SK-N-SH (cell line): ENCODE measurements around the gene PHETA2. TPM values are rescaled to one million over a fixed set of nuclear protein-coding genes. Genes with fewer than 3 reads are reported as not detected.

ENCODE experiments used
- CTCF ChIA-PET: fragments of 300-600, 350-600 bp; formaldehyde crosslinking; extraction: SDS; loops from one replicate; lab custom pipeline; 2021; lab: Yijun Ruan, JAX
- POLR2A ChIA-PET: fragments of 350-600 bp; sonication (Branson Sonifier 250); formaldehyde crosslinking; extraction: SDS; loops from one replicate; lab custom pipeline; 2020; ENCODE audit warnings: antibody characterized with exemption, inconsistent platforms; lab: Yijun Ruan, JAX
- DNase-seq: peaks from one replicate; pipeline ENCODE4 v3.0.0; 2012
- H2AFZ ChIP-seq: fragments of 200-600 bp; sonication (generic); 2 replicates; pipeline ENCODE4 v1.8.1; 2016; ENCODE audit warnings: antibody characterized with exemption, mild to moderate bottlenecking, low read depth
- H3F3A ChIP-seq: fragments of 200-600 bp; sonication (generic); replicated peaks from 2 replicates; pipeline ENCODE3; 2016; ENCODE audit warnings: antibody characterized with exemption, mild to moderate bottlenecking; ENCODE audit not compliant: insufficient read depth
- H3K27ac ChIP-seq, 2 experiments: fragments of 200-500 bp in 1 of 2; fragments of 200-600 bp in 1 of 2; sonication (Bioruptor generic) in 1 of 2; sonication (generic), shearing (Covaris generic) in 1 of 2; 2 replicates each; pipeline versions ENCODE4 v1.5.1 to v1.6.1; 2014 to 2016; ENCODE audit warnings: low read depth in 2 of 2, inconsistent platforms in 1 of 2, low read length in 1 of 2, mild to moderate bottlenecking in 1 of 2, mixed read lengths in 1 of 2
- H3K27me3 ChIP-seq: fragments of 200-600 bp; sonication (generic), shearing (Covaris generic); 2 replicates; pipeline ENCODE4 v1.6.1; 2016; ENCODE audit warnings: mixed run types; ENCODE audit not compliant: insufficient read depth
- H3K36me3 ChIP-seq, 2 experiments: fragments of 200-500 bp in 1 of 2; fragments of 200-600 bp in 1 of 2; sonication (Bioruptor generic) in 1 of 2; sonication (generic) in 1 of 2; replicated peaks in 1 of 2; 2 replicates each; pipeline versions ENCODE3 to v1.5.1; 2014 to 2016; ENCODE audit warnings: low read length in 1 of 2, mild to moderate bottlenecking in 1 of 2; ENCODE audit not compliant: insufficient read depth in 2 of 2, control insufficient read depth in 1 of 2
- H3K4me1 ChIP-seq, 2 experiments: fragments of 200-500 bp in 1 of 2; fragments of 200-600 bp in 1 of 2; sonication (Bioruptor generic) in 1 of 2; sonication (generic), shearing (Covaris generic) in 1 of 2; 2 replicates each; pipeline versions ENCODE4 v1.5.1 to v1.6.1; 2014 to 2016; ENCODE audit warnings: low read depth in 1 of 2, low read length in 1 of 2, mixed run types in 1 of 2; ENCODE audit not compliant: insufficient read depth in 2 of 2, control insufficient read depth in 1 of 2
- H3K4me2 ChIP-seq: fragments of 200-600 bp; sonication (generic), shearing (Covaris generic); 2 replicates; pipeline ENCODE4 v1.6.1; 2017; ENCODE audit warnings: mixed run types
- H3K4me3 ChIP-seq, 2 experiments: fragments of 200-500 bp in 1 of 2; fragments of 200-600 bp in 1 of 2; sonication (Bioruptor generic) in 1 of 2; sonication (generic), shearing (Covaris generic) in 1 of 2; 2 replicates each; pipeline versions ENCODE4 v1.5.1 to v1.8.1; 2014 to 2016; ENCODE audit warnings: low read depth in 2 of 2, inconsistent platforms in 1 of 2, low read length in 1 of 2, mild to moderate bottlenecking in 1 of 2, mixed read lengths in 1 of 2, moderate library complexity in 1 of 2
- H3K79me2 ChIP-seq: fragments of 200-600 bp; sonication (generic); 2 replicates; pipeline ENCODE4 v1.8.1; 2017; ENCODE audit warnings: mild to moderate bottlenecking; ENCODE audit not compliant: insufficient read depth
- H3K9ac ChIP-seq: fragments of 200-600 bp; sonication (generic); 2 replicates; pipeline ENCODE4 v1.6.1; 2017; ENCODE audit warnings: mixed run types
- H3K9me2 ChIP-seq: fragments of 200-600 bp; sonication (generic); 2 replicates; pipeline ENCODE4 v1.6.1; 2017; ENCODE audit warnings: mixed run types
- H3K9me3 ChIP-seq: fragments of 200-600 bp; sonication (generic); 2 replicates; pipeline ENCODE4 v1.6.1; 2017; ENCODE audit warnings: mixed run types, mild to moderate bottlenecking, moderate library complexity
- H4K20me1 ChIP-seq: fragments of 200-600 bp; sonication (generic); 2 replicates; pipeline ENCODE4 v1.6.1; 2017; ENCODE audit warnings: mild to moderate bottlenecking, mixed run types; ENCODE audit not compliant: insufficient read depth
- CHD2 ChIP-seq: fragments of 150-350 bp; IDR thresholded peaks from 2 replicates; pipeline ENCODE4 v1.6.1; 2018; ENCODE audit warnings: low read length; ENCODE audit not compliant: partially characterized antibody
- CTCF ChIP-seq: fragments of 200-600 bp; sonication (generic); IDR thresholded peaks from 2 replicates; pipeline ENCODE4 v1.6.1; 2017; ENCODE audit warnings: antibody characterized with exemption, mild to moderate bottlenecking, moderate library complexity
- ELF1 ChIP-seq: IDR thresholded peaks from 2 replicates; pipeline ENCODE4 v1.4.0; 2012
- EP300 ChIP-seq, 2 experiments: IDR thresholded peaks; 2 replicates each; pipeline versions ENCODE4 v1.4.0 to v1.6.1; 2012; ENCODE audit warnings: borderline replicate concordance in 1 of 2, low read depth in 1 of 2, low read length in 1 of 2
- FOSL2 ChIP-seq: IDR thresholded peaks from 2 replicates; pipeline ENCODE4 v1.4.0; 2012; ENCODE audit warnings: low read depth, mild to moderate bottlenecking, moderate library complexity, borderline replicate concordance
- FOXJ3 ChIP-seq: sonication (generic); formaldehyde crosslinking; IDR thresholded peaks from 2 replicates; pipeline ENCODE4 v1.5.1; 2020; ENCODE audit warnings: mild to moderate bottlenecking, missing genetic modification reagents
- FOXM1 ChIP-seq: IDR thresholded peaks from 2 replicates; pipeline ENCODE4 v1.4.0; 2012; ENCODE audit warnings: low read depth, mild to moderate bottlenecking
- GATA2 ChIP-seq: sonication (generic); formaldehyde crosslinking; IDR thresholded peaks from 2 replicates; pipeline ENCODE4 v1.5.0; 2020; ENCODE audit warnings: mild to moderate bottlenecking, missing genetic modification reagents
- JUND ChIP-seq: IDR thresholded peaks from 2 replicates; pipeline ENCODE4 v1.4.0; 2012
- MAX ChIP-seq: IDR thresholded peaks from 2 replicates; pipeline ENCODE4 v1.4.0; 2012; ENCODE audit warnings: low read depth
- MEF2A ChIP-seq: IDR thresholded peaks from 2 replicates; pipeline ENCODE4 v1.4.0; 2012; ENCODE audit warnings: low read depth, borderline replicate concordance
- MXI1 ChIP-seq: IDR thresholded peaks from 2 replicates; pipeline ENCODE4 v1.6.1; 2012; ENCODE audit warnings: mild to moderate bottlenecking, low read depth, low read length, improper control_type of control experiment
- NFIC ChIP-seq: IDR thresholded peaks from 2 replicates; pipeline ENCODE4 v1.4.0; 2012; ENCODE audit warnings: borderline replicate concordance
- RAD21 ChIP-seq: IDR thresholded peaks from 2 replicates; pipeline ENCODE4 v1.6.1; 2012; ENCODE audit warnings: mild to moderate bottlenecking, low read length
- REST ChIP-seq: IDR thresholded peaks from 2 replicates; pipeline ENCODE4 v1.6.1; 2012; ENCODE audit warnings: mild to moderate bottlenecking, low read depth, low read length, moderate library complexity
- RFX5 ChIP-seq: IDR thresholded peaks from 2 replicates; pipeline ENCODE4 v1.6.1; 2012; ENCODE audit warnings: mild to moderate bottlenecking, improper control_type of control experiment, low read length
- SIN3A ChIP-seq: IDR thresholded peaks from 2 replicates; pipeline ENCODE4 v1.6.1; 2012; ENCODE audit warnings: low read depth, mild to moderate bottlenecking, low read length, moderate library complexity, borderline replicate concordance
- SMC3 ChIP-seq: IDR thresholded peaks from 2 replicates; pipeline ENCODE4 v1.6.1; 2012; ENCODE audit warnings: low read depth, low read length, improper control_type of control experiment
- TAF1 ChIP-seq: IDR thresholded peaks from 2 replicates; pipeline ENCODE4 v1.6.1; 2012; ENCODE audit warnings: low read depth, mild to moderate bottlenecking, low read length, moderate library complexity, borderline replicate concordance
- TCF12 ChIP-seq: IDR thresholded peaks from 2 replicates; pipeline ENCODE4 v1.4.0; 2012
- YY1 ChIP-seq: IDR thresholded peaks from 2 replicates; pipeline ENCODE4 v1.4.0; 2012; ENCODE audit warnings: low read depth, mild to moderate bottlenecking
- ZBTB33 ChIP-seq: IDR thresholded peaks from 2 replicates; pipeline ENCODE4 v1.4.0; 2012; ENCODE audit warnings: low read depth, borderline replicate concordance
- whole genome bisulfite sequencing: methylation state at CpG from one replicate; pipeline ENCODE4 v1.1.6; 2017; ENCODE audit warnings: low lambda C conversion rate; 5-methylcytosine and 5-hydroxymethylcytosine counted together
- polyA plus RNA-seq, 3 experiments: library from polyadenylated mRNA; depleted of rRNA; stranded (reverse); fragments of >200 nt; gene quantifications; 2 replicates each; pipeline ENCODE4 v1.2.3, GENCODE V29; 2012

PHETA2 gene
- polyA plus RNA-seq, 1 of the 3 experiments (the other 2 are of a cell fraction), result 0.05 TPM

GRCh38 chr22:42080287-42080686 is 6.2 kb downstream of the PHETA2 start:
- CTCF ChIA-PET, result interaction anchor here (1.2 to 1.8 kb wide), 2 partner anchors 10 to 364 kb away, joined by 3 to 13 read pairs; partner anchors contain the start of gene NDUFA6
- Histone ChIP-seq H3K9me3 (no peaks in the 10 kb centered on the region), H3K4me2 (peak overlapping the region; percentile 82), H3K4me3 (peak overlapping the region; percentile 60 to 71), H3K27ac (peak overlapping the region; percentile 50 to 78; a peak in 3 of 4 replicates), H3K4me1 (peaks cover 0 to 8% of the 10 kb centered on the region in 2 experiments; a peak in 2 of 4 replicates), H2AFZ (peak overlapping the region; percentile 84), H3K9ac (peak overlapping the region; percentile 78; the same call in 1 of the 2 replicates), H3K36me3 (no peaks in the 10 kb centered on the region), H3K27me3 (no peaks in the 10 kb centered on the region), H3F3A (no peaks in the 10 kb centered on the region), H4K20me1 (no peaks in the 10 kb centered on the region), H3K9me2 (no peaks in the 10 kb centered on the region)
- POLR2A ChIA-PET, result interaction anchor here (1.5 kb wide), 1 partner anchor 10 kb away, joined by 8 read pairs; the partner anchor contains the start of gene NDUFA6
- TF ChIP-seq TAF1 (no peak), MXI1 (0 out of 2 replicates have a peak, but pooled peaks have one; percentile 6)
- TF ChIP-seq, all 33 proteins: peak for 1
- DNase-seq, result peak; percentile 44
- peaks cover 15% of the 10 kb centered on the region for H3K79me2 ChIP-seq
- WGBS, result 11% methylated on average over 12 of the region's 14 CpGs

- POLR2A ChIA-PET, result no interaction called here
- 76% methylated on average over 3 of the region's 4 CpGs for WGBS
- no peak overlapping the region for H3K27ac ChIP-seq
Observed at GRCh38 chr22:42083119-42083518, 9.1 kb downstream of the PHETA2 start.

More at GRCh38 chr22:42083119-42083518, 9.1 kb downstream of the PHETA2 start:
- no peaks in the 10 kb centered on the region for H3F3A ChIP-seq
- CTCF ChIA-PET, result no interaction called here
- H3K79me2 ChIP-seq, result peaks cover 26% of the 10 kb centered on the region
- H3K4me1 ChIP-seq, result peaks cover 0 to 8% of the 10 kb centered on the region in 2 experiments; a peak in 2 of 4 replicates
- H3K9ac ChIP-seq, result no peak overlapping the region
- TF ChIP-seq JUND (no peak), FOXM1 (no peak), ELF1 (no peak), TCF12 (no peak), ZBTB33 (no peak), MEF2A (no peak), SIN3A (no peak), RAD21 (no peak), CHD2 (no peak), MAX (no peak), RFX5 (no peak), FOXJ3 (CRISPR knock-in tag) (no peak), SMC3 (no peak), FOSL2 (no peak), NFIC (no peak), GATA2 (CRISPR knock-in tag) (no peak), YY1 (no peak), EP300 (IDR thresholded peaks at IDR 0.05; ENCODE audit: borderline replicate concordance in 1 of 2, low read depth in 1 of 2, low read length in 1 of 2) (no peak), REST (no peak), CTCF (no peak)
- TF ChIP-seq, all 33 proteins: peak for 0
- no peak overlapping the region for H3K4me3 ChIP-seq
- no peaks in the 10 kb centered on the region for H3K9me2 ChIP-seq
- H3K27me3 ChIP-seq, result no peaks in the 10 kb centered on the region
- no peak for DNase-seq
- H2AFZ ChIP-seq, result no peak overlapping the region
- H3K36me3 ChIP-seq, result peaks cover 8 to 14% of the 10 kb centered on the region in 2 experiments
- H4K20me1 ChIP-seq, result no peaks in the 10 kb centered on the region
- no peak overlapping the region for H3K4me2 ChIP-seq
- no peaks in the 10 kb centered on the region for H3K9me3 ChIP-seq
